Stimulated activated naive CD4-positive, alpha-beta T cell treated with Interleukin-2 at 50 U/mL for 16 hours (primary cell): Measurements from ENCODE around the gene PDIK1L.
A peak's percentile ranks its signal among the peaks of the same experiment; 100 is the strongest.

Experiments
- DNase-seq: peaks from one replicate; lab custom pipeline; 2025; lab: John Stamatoyannopoulos, UW

Gene PDIK1L

DNA sequence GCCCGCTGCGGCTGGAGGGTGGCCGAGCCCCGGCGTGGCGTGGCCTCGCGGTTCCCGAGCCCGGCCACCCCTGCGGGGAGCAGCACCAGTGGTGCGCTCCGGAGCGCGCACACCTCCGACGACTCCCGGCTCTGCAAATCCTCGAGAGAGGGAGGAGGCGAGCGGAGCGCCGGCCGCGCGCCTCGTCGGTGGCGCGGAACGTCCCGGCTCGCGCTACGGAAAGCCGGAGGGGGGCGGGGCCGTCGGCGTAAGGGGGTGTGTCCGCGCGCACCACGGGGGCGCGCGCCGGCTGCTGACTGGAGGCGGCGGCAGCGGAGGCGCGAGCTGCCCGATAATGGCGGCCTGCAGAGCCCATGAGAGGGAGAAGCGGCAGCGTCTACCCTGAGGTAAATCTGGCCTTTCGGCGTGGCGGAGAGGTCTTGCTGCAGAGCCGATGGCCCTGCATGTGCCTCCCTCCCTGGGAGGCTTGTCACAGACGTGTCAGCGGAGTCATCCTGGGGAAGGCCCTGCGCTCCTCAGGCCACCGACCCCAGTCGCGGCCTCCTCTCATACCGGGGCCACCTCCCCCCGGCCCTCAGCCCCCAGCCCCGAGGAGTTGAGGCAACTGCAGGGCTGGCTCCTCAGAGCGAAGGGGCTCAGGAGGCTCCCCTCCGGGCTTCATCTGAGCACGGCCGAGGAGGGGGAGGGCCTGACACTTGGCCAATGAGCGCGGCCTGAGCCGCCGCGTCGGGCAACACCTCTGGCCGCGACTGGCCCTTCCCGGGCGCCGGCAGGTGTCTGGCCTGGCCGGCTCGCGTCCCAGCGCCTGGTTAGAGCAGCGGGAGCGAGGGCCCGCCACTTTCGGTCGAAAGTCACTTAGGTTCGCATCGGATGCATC is at the start of gene PDIK1L:
Gene PDIK1L (plus strand): TSS at position 295 of the 877 bp plus-strand sequence. CDS start 2,485 bp downstream, outside the sequence.
- peak; percentile 89 for DNase-seq

DNA sequence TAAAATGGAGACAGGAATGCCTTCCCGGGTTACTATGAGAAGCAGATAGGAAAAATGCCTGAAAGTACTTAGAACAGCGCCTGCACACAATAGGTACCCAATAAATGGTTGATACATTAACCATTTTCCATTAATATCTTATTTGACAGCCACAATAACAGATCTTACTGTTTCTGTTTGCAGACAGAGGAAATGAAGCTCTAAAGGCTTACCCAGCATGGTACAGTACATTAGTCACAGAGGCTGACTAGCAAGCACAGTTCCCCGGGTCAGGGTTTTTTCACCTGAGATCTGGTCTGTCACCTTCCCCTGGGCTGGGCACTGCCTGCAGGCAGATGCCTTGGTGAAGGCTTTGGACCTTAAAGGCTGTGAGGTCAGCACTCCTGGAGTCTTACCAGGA is 47.1 kb upstream of the PDIK1L start:
- DNase-seq: no peak

DNA sequence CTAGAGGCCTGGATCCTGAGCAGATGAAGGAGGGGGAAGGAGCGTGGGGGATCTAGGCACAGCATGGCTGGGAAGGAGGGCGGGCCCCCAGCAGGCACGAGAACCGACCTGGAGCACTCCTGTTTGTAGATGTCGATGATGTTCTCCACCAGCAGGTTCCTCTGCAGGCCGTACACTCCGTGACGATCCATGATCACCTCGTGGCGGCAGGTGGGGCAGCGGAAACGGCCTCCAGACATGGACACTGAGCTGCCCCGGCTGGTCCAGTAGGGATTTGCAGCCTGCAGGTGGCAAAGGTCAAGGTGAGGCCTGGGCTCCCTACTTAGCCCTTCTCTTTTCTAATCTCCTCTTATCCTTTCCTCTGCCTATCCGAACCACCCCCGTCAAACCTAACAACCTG is 45.5 kb upstream of the PDIK1L start:
- no peak for DNase-seq

DNA sequence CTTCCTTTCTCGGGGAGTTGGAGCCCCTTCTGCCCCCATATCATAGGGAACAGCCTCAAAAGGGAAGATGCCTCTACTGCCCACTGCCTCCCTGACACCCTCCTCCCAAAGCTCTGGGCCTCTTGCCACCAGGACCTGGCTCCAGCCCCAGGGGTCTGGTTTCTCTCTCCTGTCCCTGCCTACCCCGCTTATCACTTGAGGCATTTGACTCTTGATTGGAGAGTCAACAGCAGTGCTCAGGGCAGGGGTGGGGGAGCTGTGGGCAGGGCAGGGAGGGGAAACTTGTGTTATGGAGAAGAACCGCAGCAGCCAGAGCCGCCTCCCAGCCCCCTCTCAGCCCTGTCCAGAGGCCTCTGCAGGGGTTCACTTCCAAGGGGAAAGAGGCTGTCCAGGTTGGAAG is 44.8 kb upstream of the PDIK1L start:
- DNase-seq: no peak

DNA sequence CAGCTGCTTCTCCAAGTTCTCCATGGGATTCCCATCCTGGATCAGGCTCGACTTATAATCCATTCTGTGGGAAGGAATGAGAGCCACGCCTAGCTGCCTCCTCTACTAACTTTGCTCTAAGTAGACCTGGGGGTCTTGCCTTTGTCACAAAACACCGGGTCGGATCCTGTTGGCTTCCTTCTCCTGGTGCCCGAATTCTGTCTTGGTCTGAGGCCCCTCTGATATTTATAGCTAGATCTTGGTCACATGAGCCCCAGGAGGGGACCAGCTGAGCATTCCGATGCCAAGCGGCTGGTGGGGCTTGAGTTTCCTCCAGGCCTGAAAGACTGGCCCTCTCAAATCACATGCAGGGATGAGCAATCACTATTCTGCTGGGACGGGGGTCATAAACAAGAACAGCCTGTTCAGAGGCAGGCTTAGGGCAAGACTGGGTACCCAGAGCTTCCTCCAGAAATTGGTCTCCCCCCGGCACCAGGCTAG is 44.2 kb upstream of the PDIK1L start, which contains the start of gene TRIM63:
Gene TRIM63 (minus strand): TSS at position 199 of the 480 bp plus-strand sequence. CDS start 136 bp downstream, at position 63.
- DNase-seq: no peak

- no peak for DNase-seq
These were observed 41.7 kb upstream of the PDIK1L start for GRCh38 chr1:26069941-26070295.

GRCh38 chr1:26070296-26070962 is 41.2 kb upstream of the PDIK1L start:
- no peak for DNase-seq

- DNase-seq: no peak
These were observed 40.7 kb upstream of the PDIK1L start for GRCh38 chr1:26070963-26071342.

- no peak for DNase-seq
These were observed 39.3 kb upstream of the PDIK1L start for GRCh38 chr1:26072305-26072704.

GRCh38 chr1:26075421-26076144 is 36.0 kb upstream of the PDIK1L start:
- DNase-seq: no peak

GRCh38 chr1:26077524-26077923 is 34.1 kb upstream of the PDIK1L start:
- no peak for DNase-seq

GRCh38 chr1:26078286-26079177 is 33.1 kb upstream of the PDIK1L start:
- DNase-seq: no peak

GRCh38 chr1:26079178-26079563 is 32.5 kb upstream of the PDIK1L start:
- no peak for DNase-seq

DNA sequence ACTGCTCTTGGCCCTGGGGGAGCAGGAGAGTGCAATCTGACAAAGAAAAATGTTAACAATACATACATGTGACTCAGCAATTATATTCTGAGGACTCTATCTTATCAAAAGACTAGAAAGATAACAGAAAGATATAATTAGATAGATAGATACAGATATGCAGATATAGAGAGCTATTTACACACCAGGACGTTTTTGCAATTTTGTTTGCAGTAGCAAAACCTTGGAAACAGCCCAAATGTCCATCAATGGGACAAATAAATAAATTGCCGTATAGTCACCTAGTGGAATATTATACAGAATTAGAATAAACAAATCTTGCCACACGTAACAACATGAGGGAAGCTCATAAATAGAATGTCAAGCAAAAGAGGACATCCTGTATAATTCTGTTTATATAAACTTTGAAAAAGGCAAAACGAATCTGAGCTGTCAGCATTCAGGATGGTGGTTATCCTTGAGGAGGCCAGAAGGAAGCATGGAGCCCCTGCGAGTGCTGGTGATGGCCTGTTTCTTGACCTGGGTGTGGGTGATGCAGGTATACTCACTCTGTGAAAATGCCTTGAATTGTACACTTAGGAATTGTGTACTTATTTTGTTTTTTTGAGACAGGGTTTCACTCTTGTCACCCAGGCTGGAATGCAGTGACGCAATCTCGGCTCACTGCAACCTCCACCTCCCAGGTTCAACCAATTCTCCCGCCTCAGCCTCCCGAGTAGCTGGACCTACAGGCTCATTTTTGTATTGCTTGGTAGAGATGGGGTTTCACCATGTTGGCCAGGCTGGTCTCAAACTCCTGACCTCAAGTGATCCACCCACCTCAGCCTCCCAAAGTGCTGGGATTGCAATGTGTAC is 31.4 kb upstream of the PDIK1L start:
- DNase-seq: no peak

GRCh38 chr1:26081267-26082019 is 30.2 kb upstream of the PDIK1L start:
- no peak for DNase-seq

- DNase-seq: no peak
These were observed 29.6 kb upstream of the PDIK1L start for GRCh38 chr1:26082020-26082350.

DNA sequence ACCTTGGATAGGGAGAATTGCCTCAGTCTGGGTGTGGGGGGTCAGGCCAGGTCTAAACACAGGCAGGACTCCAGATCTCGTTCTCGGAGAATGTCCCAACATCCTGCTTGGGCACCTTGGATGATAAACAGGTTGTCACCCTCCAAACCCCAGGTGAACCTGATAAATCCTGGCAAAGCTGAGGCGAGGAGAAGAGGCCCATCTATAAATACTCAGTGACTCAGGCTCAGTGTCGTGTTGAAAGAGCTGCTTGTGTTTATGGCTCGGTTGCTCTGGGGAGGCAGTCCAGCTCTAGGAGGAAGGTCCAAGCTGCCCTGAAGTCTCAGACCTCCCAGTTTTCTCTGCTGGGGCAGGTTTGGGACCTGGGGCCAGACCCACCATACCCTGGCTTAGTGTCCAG is 28.4 kb upstream of the PDIK1L start:
- DNase-seq: no peak

DNA sequence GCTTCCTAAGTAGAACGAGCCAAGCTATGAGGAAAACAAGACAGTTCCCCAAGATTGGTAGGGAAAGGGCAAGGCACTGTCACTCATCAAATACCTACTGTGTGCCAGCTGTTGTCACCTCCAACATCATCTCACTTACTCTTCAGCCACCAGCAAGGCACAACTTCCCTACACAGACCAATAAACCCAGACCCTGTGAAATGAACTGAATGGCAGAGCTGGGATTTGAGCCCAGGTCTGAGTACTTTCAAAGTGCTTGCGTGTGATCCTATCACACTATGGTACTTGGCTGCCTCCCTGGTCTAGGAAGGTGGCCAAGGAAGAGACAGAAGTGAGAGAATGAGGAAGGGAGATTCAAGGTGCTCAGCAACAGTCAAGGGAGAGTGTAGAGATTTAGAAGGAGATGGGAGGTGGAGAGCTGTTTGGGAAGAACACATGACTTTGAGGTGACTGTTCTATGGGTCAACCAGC is 27.5 kb upstream of the PDIK1L start:
- DNase-seq: no peak

DNA sequence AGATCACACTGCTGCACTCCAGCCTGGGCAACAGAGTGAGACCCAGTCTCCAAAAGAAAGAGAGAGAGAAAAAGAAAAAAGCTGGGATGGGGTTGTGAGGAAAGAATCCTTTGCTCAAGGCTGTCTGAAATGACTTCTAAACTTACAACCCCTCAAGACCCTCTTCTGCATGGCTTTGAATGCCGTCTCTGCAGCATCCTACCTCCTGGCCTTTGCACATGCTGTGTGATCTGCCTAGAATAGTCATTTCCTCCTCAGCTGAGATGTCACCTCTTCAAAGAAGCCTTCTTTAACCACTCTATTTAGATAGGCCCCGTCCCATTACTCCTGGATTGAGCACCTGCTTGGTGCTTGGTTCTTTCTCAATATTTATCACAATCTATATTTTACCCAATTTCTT is 26.8 kb upstream of the PDIK1L start:
- no peak for DNase-seq

DNA sequence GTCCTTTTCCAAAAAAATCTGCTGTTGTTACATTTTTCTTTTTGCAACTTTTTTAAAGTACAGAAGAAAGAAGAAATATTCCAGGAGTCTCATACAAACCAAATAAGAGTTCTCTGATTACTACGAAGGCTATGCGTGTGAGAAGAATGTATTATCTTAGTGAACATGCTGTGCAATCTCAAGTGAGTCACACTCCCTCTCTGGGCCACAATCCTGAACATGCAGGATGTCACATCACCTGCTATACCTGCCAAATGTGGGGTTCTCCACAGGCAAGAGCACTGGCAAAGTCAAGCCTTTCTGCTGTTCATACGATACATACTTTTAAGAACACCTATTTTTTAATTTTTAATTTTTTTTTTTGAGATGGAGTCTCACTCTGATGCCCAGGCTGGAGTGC is 22.5 kb upstream of the PDIK1L start:
- no peak for DNase-seq
